Measurements from ENCODE around the gene FOXP3.

GRCh38 chrX:49310371-49310770 is 45.9 kb upstream of the FOXP3 start:
- TF ChIP-seq POLR2A (IDR thresholded peaks at IDR 0.05) (no peak), CTCF (IDR thresholded peaks at IDR 0.05 in 8 of 11, conservative IDR thresholded peaks at IDR 0.05 in 3 of 11) (no peak)

Measured in spleen (tissue), 7 donors.